Mesothelial cell of epicardium (in vitro differentiated cells): ENCODE results near the gene NCAM1. TPM values are rescaled to one million over a fixed set of nuclear protein-coding genes. Genes with fewer than 3 reads are reported as not detected.

Source experiments
- DNase-seq, 2 experiments: peaks; one replicate each; pipeline ENCODE4 v3.0.0; 2021; ENCODE audit warnings: low spot score in 2 of 2; ENCODE audit not compliant: unreplicated experiment in 2 of 2
- H3K27ac Mint-ChIP-seq: 2 replicates; pipeline ENCODE4 v1.8.0; 2021; ENCODE audit warnings: mixed read lengths
- H3K27me3 Mint-ChIP-seq: 2 replicates; pipeline ENCODE4 v1.8.0; 2021; ENCODE audit warnings: low read depth, mixed read lengths
- H3K36me3 Mint-ChIP-seq: 2 replicates; pipeline ENCODE4 v1.8.0; 2021; ENCODE audit warnings: mixed read lengths
- H3K4me1 Mint-ChIP-seq: 2 replicates; pipeline ENCODE4 v1.8.0; 2021; ENCODE audit warnings: mixed read lengths
- H3K4me3 Mint-ChIP-seq: 2 replicates; pipeline ENCODE4 v1.8.0; 2021; ENCODE audit warnings: mild to moderate bottlenecking, moderate library complexity, mixed read lengths
- H3K9me3 Mint-ChIP-seq: 2 replicates; pipeline ENCODE4 v1.8.0; 2021; ENCODE audit warnings: mixed read lengths
- total RNA-seq: library from RNA; stranded (reverse); gene quantifications from 3 replicates; pipeline ENCODE4 v1.2.1, GENCODE V29; 2021
- TF ChIP-seq, protein P1 (sequence below): fragments of 200-600 bp; sonication (generic); IDR thresholded peaks from one replicate; pipeline ENCODE4 v1.5.0; 2021; ENCODE audit warnings: antibody characterized with exemption; ENCODE audit not compliant: unreplicated experiment

Gene NCAM1
- total RNA-seq, 1 donor from 2014 or later, result 139 TPM

DNA sequence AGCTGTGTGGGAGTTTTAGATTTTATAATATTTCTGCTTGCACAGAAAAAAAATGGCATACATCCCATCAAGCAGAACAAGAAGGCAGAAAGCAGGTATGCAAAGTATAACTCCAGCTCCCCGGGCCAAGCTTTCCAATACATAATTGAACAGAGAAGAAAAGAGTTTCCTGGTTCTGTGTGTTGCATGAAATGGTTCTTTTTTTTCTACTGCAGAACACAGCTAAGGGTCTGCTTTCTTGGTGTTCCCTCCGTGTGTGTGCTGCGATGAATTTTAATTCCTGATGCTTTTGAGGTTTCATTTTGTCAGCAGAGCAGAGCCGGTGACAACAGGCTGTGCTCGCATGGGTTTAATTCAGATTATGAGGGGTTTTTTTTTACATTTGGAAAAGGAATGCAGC is 282.5 kb downstream of the NCAM1 start:
- Mint-ChIP-seq H3K4me1 (peaks cover 14% of the 10 kb centered on the region), H3K4me3 (no peak overlapping the region), H3K27me3 (no peaks in the 10 kb centered on the region), H3K9me3 (no peaks in the 10 kb centered on the region), H3K27ac (no peak overlapping the region), H3K36me3 (peaks cover 28% of the 10 kb centered on the region)
- TF ChIP-seq, protein P1, sequence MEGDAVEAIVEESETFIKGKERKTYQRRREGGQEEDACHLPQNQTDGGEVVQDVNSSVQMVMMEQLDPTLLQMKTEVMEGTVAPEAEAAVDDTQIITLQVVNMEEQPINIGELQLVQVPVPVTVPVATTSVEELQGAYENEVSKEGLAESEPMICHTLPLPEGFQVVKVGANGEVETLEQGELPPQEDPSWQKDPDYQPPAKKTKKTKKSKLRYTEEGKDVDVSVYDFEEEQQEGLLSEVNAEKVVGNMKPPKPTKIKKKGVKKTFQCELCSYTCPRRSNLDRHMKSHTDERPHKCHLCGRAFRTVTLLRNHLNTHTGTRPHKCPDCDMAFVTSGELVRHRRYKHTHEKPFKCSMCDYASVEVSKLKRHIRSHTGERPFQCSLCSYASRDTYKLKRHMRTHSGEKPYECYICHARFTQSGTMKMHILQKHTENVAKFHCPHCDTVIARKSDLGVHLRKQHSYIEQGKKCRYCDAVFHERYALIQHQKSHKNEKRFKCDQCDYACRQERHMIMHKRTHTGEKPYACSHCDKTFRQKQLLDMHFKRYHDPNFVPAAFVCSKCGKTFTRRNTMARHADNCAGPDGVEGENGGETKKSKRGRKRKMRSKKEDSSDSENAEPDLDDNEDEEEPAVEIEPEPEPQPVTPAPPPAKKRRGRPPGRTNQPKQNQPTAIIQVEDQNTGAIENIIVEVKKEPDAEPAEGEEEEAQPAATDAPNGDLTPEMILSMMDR, result no peak
- DNase-seq, result no peak

DNA sequence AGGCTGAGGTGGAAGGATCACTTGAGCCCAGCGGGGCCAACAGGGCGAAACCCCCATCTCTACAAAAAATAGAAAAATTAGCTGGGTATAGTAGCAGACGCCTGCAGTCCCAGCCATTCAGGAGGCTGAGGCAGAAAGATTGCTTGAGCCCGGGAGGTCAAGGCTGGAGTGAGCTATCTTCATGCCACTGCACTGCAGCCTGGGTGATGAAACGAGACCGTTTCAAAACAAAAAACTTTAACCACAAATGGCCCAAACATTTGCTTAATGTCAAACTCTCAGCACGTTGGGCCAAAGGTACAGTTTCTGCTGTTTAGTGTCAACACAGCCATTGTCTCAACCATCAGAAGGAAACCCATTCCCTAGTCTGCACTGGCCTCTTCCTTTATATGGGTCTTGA is 284.0 kb downstream of the NCAM1 start:
- peaks cover 21% of the 10 kb centered on the region for H3K36me3 Mint-ChIP-seq
- no peaks in the 10 kb centered on the region for H3K27me3 Mint-ChIP-seq
- no peak for DNase-seq
- H3K27ac Mint-ChIP-seq, result no peak overlapping the region
- TF ChIP-seq, protein P1, result no peak
- H3K4me1 Mint-ChIP-seq, result peaks cover 14% of the 10 kb centered on the region
- H3K4me3 Mint-ChIP-seq, result no peak overlapping the region
- no peaks in the 10 kb centered on the region for H3K9me3 Mint-ChIP-seq

DNA sequence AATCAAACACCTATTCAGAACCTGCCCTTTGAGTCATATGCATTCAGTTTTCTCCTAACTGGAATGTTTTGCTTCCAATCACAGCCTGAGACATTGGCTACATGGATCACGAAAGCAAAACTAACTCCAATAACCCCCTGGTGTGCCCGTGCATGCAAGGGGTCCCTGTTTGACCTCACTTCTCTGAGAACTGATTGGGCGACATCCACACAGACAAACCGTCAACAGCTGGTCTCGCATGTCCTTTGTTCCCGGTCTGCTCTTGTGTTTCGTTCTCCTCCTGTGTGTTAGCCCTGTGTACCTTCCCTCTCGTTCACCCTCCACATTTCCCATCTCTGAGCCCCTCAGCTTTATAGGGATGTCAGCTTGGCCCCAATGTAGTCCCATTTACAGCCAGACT is 286.0 kb downstream of the NCAM1 start:
- H3K36me3 Mint-ChIP-seq, result peaks cover 21% of the 10 kb centered on the region
- no peaks in the 10 kb centered on the region for H3K27me3 Mint-ChIP-seq
- H3K27ac Mint-ChIP-seq, result no peak overlapping the region
- peaks cover 14% of the 10 kb centered on the region for H3K4me1 Mint-ChIP-seq
- TF ChIP-seq, protein P1, result no peak
- no peak for DNase-seq
- H3K9me3 Mint-ChIP-seq, result no peaks in the 10 kb centered on the region
- no peak overlapping the region for H3K4me3 Mint-ChIP-seq

DNA sequence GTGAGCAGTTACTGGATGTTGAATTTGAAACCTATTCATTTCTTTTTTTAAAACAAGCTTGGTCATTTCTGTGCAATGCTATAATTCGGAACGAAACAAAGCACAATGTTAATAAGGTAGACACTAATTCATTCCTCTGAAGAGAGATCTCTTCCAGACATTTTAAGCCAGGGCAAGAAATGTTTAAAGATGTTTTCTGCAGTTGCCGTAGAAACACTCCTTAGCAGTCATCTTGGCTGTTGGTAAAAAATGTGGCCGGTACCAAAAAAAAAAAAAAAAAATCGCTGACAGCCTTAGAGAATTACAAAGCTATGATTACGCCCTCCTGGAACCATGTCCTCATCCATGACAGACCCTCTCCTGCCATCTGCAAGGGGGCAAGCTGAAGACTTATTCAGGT is 286.7 kb downstream of the NCAM1 start:
- no peaks in the 10 kb centered on the region for H3K27me3 Mint-ChIP-seq
- H3K27ac Mint-ChIP-seq, result no peak overlapping the region
- H3K4me3 Mint-ChIP-seq, result no peak overlapping the region
- H3K36me3 Mint-ChIP-seq, result peaks cover 19% of the 10 kb centered on the region
- H3K9me3 Mint-ChIP-seq, result no peaks in the 10 kb centered on the region
- H3K4me1 Mint-ChIP-seq, result peaks cover 10% of the 10 kb centered on the region
- TF ChIP-seq, protein P1, result no peak
- no peak for DNase-seq

DNA sequence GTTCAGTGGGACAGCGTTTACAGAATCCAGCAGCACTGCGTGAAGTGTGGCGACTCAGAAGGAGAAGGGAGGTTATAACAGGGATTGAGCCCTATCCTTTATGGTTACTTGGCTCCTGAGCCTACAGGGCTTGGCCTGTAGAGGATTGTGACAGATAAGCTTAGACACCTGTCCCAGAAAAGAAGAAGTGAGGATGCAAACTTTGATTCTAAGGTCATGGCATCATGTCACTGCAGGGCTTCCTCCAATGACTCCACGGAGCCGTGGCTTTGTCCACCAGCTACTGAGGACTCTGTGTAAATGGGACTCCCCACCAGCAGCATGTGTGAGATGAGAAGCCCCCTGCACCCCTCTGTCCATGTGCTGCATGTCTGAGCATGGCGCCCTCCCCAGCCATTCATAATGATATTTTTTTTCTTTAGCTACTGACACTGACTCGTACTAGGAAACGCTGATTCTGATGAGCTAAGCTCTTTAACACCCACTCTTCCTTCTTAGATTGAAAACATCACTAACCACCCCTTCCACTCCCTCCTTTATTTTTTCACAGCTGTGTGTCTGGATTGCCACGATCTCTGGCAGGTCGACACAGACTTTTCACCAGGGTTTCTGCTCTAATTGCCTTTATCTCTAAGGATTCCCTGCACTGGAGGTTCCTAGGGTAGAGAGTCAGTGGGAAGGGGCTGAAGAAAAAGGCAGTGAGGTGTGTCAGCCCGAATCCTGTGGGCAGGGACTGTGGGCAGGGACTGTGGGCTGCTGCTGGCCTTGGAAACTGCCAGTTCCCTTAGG is 287.7 kb downstream of the NCAM1 start:
- peaks cover under 1% of the 10 kb centered on the region for H3K4me1 Mint-ChIP-seq
- H3K27ac Mint-ChIP-seq, result peak overlapping the region; percentile 2
- TF ChIP-seq, protein P1, result no peak
- no peak for DNase-seq
- peaks cover 19% of the 10 kb centered on the region for H3K36me3 Mint-ChIP-seq
- no peaks in the 10 kb centered on the region for H3K9me3 Mint-ChIP-seq
- H3K4me3 Mint-ChIP-seq, result no peak overlapping the region
- no peaks in the 10 kb centered on the region for H3K27me3 Mint-ChIP-seq
